SU-DHL-6 (cell line): ENCODE results near the gene TMX4.

Experiments used
- H2AFZ ChIP-seq: fragments of 200-600 bp; sonication (generic); 2 replicates; pipeline ENCODE4 v1.6.1; 2014; ENCODE audit warnings: low read depth, mild to moderate bottlenecking, moderate library complexity, mixed read lengths, antibody characterized with exemption, low read length; ENCODE audit not compliant: severe bottlenecking
- H3F3A ChIP-seq: fragments of 200-600 bp; shearing (Covaris generic); 2 replicates; pipeline ENCODE4 v1.6.0; 2016; ENCODE audit warnings: antibody characterized with exemption, mild to moderate bottlenecking; ENCODE audit not compliant: insufficient read depth
- H3K27ac ChIP-seq: fragments of 200-600 bp; sonication (generic); 2 replicates; pipeline ENCODE4 v1.5.1; 2016; ENCODE audit warnings: low read depth, mild to moderate bottlenecking, low read length, moderate library complexity, mixed read lengths
- H3K27me3 ChIP-seq: fragments of 200-600 bp; sonication (generic), shearing (Covaris generic); 2 replicates; pipeline ENCODE4 v1.6.0; 2014; ENCODE audit warnings: mild to moderate bottlenecking, low read length
- H3K36me3 ChIP-seq: fragments of 200-600 bp; sonication (generic); 2 replicates; pipeline ENCODE4 v1.6.1; 2014; ENCODE audit warnings: mild to moderate bottlenecking, low read length, mixed read lengths
- H3K4me2 ChIP-seq: fragments of 300-600, 200-600 bp; shearing (Covaris generic), sonication (generic); 2 replicates; pipeline ENCODE4 v1.6.0; 2014; ENCODE audit warnings: low read length, low read depth, mild to moderate bottlenecking; ENCODE audit not compliant: poor library complexity, severe bottlenecking
- H3K4me3 ChIP-seq: fragments of 200-600 bp; sonication (generic); 2 replicates; pipeline ENCODE4 v1.5.1; 2014; ENCODE audit warnings: antibody characterized with exemption, low read length, mild to moderate bottlenecking, mixed read lengths; ENCODE audit not compliant: insufficient read depth, poor library complexity, severe bottlenecking
- H3K79me2 ChIP-seq: fragments of 200-600 bp; sonication (generic); 2 replicates; pipeline ENCODE4 v1.6.1; 2014; ENCODE audit warnings: mild to moderate bottlenecking, low read length, moderate library complexity; ENCODE audit not compliant: insufficient read depth
- H3K9ac ChIP-seq: fragments of 200-600 bp; sonication (generic); 2 replicates; pipeline ENCODE4 v1.7.0; 2014; ENCODE audit warnings: mild to moderate bottlenecking, low read length
- H3K9me2 ChIP-seq: fragments of 200-600 bp; sonication (generic); replicated peaks from 2 replicates; pipeline ENCODE4 v1.6.1; 2014; ENCODE audit warnings: low read length; ENCODE audit not compliant: insufficient read depth
- H3K9me3 ChIP-seq: fragments of 200-600 bp; sonication (generic); 2 replicates; pipeline ENCODE4 v1.6.1; 2014; ENCODE audit warnings: low read length, mixed read lengths; ENCODE audit not compliant: insufficient read depth
- H4K20me1 ChIP-seq: fragments of 200-600 bp; sonication (generic); 2 replicates; pipeline ENCODE4 v1.6.1; 2014; ENCODE audit warnings: low read depth, mild to moderate bottlenecking, antibody characterized with exemption, low read length, moderate library complexity, mixed read lengths
- CTCF ChIP-seq: fragments of 200-600 bp; sonication (generic); IDR thresholded peaks from one replicate; pipeline ENCODE4 v1.5.1; 2017; ENCODE audit warnings: antibody characterized with exemption, mild to moderate bottlenecking, low read length, moderate library complexity; ENCODE audit not compliant: insufficient read depth, poor library complexity, severe bottlenecking
- EZH2phosphoT487 ChIP-seq: fragments of 200-600 bp; sonication (generic), shearing (Covaris generic); conservative IDR thresholded peaks from 2 replicates; pipeline ENCODE4 v1.6.1; 2018; ENCODE audit warnings: mild to moderate bottlenecking, antibody characterized with exemption, low read length, moderate library complexity, mixed read lengths

The TMX4 gene

DNA sequence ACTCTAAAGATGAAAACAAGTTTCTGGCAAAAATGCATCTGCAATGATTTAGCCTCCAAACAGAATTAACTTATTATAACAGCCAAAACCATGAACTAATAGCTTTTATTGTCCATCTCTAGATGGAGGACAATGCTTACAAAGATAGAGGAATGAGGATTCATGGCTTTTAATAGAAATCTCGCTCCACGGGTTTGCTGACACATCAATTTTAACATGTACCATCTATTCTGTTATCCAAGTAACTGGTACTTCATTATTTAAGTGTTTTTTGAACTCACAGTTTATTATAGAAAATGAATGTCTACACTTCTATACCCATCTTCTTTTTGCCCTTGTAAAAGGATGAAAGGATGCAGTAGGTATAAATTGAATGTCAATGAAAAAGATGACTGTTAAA lies 10.8 kb downstream of the TMX4 start:
- H2AFZ ChIP-seq = no peak overlapping the region
- no peaks in the 10 kb centered on the region for H3K36me3 ChIP-seq
- H3K79me2 ChIP-seq = no peaks in the 10 kb centered on the region
- H4K20me1 ChIP-seq = 0 out of 2 replicates have a peak, but pooled peaks cover 3% of the 10 kb centered on the region
- no peaks in the 10 kb centered on the region for H3K9me3 ChIP-seq
- H3K9me2 ChIP-seq = no peaks in the 10 kb centered on the region
- H3K4me3 ChIP-seq = no peak overlapping the region
- H3F3A ChIP-seq = no peaks in the 10 kb centered on the region
- no peak overlapping the region for H3K9ac ChIP-seq
- no peak for TF ChIP-seq CTCF
- H3K27me3 ChIP-seq = no peaks in the 10 kb centered on the region
- no peak overlapping the region for H3K27ac ChIP-seq
- H3K4me2 ChIP-seq = no peak overlapping the region

GRCh38 chr20:8007490-8007889 lies 12.1 kb downstream of the TMX4 start:
- TF ChIP-seq EZH2phosphoT487 (no peak), CTCF (no peak)
- H3K4me3 ChIP-seq = no peak overlapping the region
- H3K27ac ChIP-seq = no peak overlapping the region
- no peak overlapping the region for H3K9ac ChIP-seq
- no peaks in the 10 kb centered on the region for H3K9me3 ChIP-seq
- no peaks in the 10 kb centered on the region for H3F3A ChIP-seq
- H3K9me2 ChIP-seq = no peaks in the 10 kb centered on the region
- H3K36me3 ChIP-seq = no peaks in the 10 kb centered on the region
- no peaks in the 10 kb centered on the region for H3K27me3 ChIP-seq
- no peak overlapping the region for H2AFZ ChIP-seq
- H4K20me1 ChIP-seq = 0 out of 2 replicates have a peak, but pooled peaks cover 3% of the 10 kb centered on the region
- H3K4me2 ChIP-seq = no peak overlapping the region
- no peaks in the 10 kb centered on the region for H3K79me2 ChIP-seq

DNA sequence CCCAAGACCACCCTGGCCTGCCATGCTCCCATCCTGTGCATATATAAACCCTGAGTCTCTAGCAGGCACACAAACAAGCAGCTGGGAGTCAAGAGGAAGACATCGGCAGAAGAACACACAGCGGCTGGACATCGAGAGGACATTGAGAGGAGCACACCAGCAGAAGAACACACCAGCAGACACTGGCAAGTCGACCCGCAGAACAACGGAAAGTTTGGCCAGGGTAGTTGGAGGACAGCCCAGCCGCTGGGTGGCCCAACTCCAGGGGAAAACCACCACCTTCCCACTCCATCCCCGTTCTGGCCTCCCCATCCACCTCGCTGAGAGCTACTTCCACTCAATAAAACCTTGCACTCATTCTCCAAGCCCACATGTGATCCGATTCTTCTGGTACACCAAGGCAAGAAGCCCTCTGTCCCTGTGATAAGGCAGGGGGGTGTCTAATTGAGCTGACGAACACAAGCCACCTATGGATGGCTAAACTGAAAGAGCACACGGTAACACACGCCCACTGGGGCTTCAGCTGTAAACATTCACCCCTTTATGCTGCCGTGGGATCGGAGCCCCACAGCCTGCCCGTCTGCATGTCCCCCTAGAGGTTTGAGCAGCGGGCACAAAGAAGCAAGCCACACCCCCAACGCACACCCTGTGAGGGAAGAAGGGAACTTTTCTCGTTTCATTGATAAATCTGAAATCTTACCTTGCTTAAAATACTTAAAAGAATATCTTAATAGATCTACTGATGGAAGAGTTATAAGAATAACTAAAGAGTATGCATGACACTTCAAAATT lies 13.8 kb downstream of the TMX4 start:
- Histone ChIP-seq H3K36me3 (no peaks in the 10 kb centered on the region), H3K9ac (no peak overlapping the region), H2AFZ (no peak overlapping the region), H3K27ac (no peak overlapping the region), H4K20me1 (0 out of 2 replicates have a peak, but pooled peaks cover 3% of the 10 kb centered on the region), H3F3A (no peaks in the 10 kb centered on the region), H3K4me3 (no peak overlapping the region), H3K4me2 (no peak overlapping the region), H3K27me3 (no peaks in the 10 kb centered on the region), H3K79me2 (no peaks in the 10 kb centered on the region), H3K9me2 (no peaks in the 10 kb centered on the region), H3K9me3 (no peaks in the 10 kb centered on the region)
- TF ChIP-seq EZH2phosphoT487 = no peak
- no peak for TF ChIP-seq CTCF
